ENCODE results near the gene NDUFC2. TPM values are rescaled to one million over a fixed set of nuclear protein-coding genes. Genes with fewer than 3 reads are reported as not detected.

NDUFC2 gene
- total and polyA plus RNA-seq, 2 of the 8 experiments (the other 6 are each of a cell fraction or from before 2014, with no cell fraction given) = 216 to 356 TPM

GRCh38 chr11:78046486-78046854 is 33.2 kb downstream of the NDUFC2 start (continued):
- no peak for TF ChIP-seq CTCF (IDR thresholded peaks at IDR 0.05; ENCODE audit: control extremely low read depth in 1 of 3, insufficient read depth in 1 of 3, low read depth in 1 of 3, low read length in 3 of 3)

Measured in H1 (cell line).